ENCODE measurements around the gene SRSF3. TPM values are rescaled to one million over a fixed set of nuclear protein-coding genes. Genes with fewer than 3 reads are reported as not detected.

SRSF3 gene
- total RNA-seq: 119 TPM
- long read RNA-seq, full-length matches to known transcripts: 41 of 42 reads
- long read RNA-seq, partial matches to known transcripts: 0 of 42 reads
- long read RNA-seq, other reads (novel, unspliced or antisense): 1 of 42 reads

DNA sequence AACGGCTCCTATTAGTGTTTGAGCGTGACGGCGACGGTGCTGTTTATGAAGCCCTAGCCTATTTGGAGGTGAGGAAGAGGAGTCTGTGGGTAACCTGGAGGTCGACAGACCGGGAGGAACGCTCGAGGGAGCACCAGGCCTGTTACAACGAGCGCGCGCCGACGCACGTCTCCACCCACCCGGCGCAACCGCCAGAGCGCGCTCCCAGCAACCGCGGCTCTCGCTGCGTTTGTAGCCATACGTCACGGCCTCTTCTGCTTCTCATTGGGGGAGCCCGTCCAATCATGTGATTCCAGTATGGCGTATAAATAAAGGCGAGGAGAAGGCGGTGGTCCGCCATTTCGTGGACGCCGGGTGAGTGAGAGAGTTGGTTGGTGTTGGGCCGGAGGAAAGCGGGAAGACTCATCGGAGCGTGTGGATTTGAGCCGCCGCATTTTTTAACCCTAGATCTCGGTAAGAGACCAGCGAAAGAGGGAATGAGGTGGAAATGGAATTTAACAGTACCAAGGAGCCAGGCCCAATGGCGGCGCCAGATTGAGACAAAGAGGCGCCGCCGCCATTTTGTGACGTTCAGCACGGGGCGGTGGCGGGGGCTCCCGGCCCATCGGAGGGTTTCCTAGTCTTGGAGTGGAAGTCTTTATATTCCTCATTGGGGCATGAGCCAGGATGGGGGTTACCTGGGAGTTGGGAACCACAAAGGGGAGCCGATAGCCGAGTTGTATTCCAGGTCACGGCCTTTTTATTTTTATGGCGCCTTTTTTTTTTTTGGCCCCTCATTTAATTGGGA, at the start of gene SRSF3:
Gene SRSF3 (plus strand): TSS at position 334 of the 787 bp plus-strand sequence. CDS start 2,401 bp downstream, outside the sequence.
- ATAC-seq: peak; percentile 98
- intact Hi-C loops (cut with DNase I): loop anchor here (1.0 to 5.0 kb wide), 3 partner anchors 47 to 171 kb away; partner anchors contain the start of genes KCTD20, PXT1 and STK38
- DNase-seq (ENCODE audit: missing footprints): peak; percentile 97

DNA sequence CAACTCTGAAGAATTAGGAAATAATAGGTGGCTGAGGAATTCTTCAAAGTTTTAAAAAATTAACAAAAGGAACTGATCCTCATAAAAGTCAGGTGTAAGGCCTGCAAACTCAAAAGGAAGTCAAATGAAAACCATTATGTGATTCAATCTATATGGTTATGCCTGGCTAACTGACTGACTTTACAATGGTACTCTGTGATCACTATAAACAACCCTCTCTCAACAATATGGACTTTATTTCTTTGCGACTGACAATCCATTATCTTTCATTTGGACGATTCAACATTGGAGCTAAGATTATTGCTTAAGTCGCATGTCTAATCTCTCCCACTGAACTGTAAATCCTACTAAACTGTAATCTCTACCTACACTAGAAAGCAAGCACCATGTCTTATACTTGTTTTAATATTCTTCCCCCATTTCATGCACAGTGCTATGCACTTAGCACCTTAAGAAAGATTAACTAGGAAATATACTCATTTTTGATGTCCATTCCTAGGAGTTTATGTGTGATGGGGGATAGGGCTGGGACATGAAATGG, 48.3 kb upstream of the SRSF3 start:
- ATAC-seq (no peak), DNase-seq (ENCODE audit: missing footprints) (no peak)
- intact Hi-C loops (cut with DNase I): loop anchor here (2.0 to 5.0 kb wide), 3 partner anchors 101 to 136 kb away; no protein-coding TSS in a partner anchor

GRCh38 chr6:36546308-36546919, 47.7 kb upstream of the SRSF3 start:
- peak; percentile 14 for ATAC-seq
- intact Hi-C loops (cut with DNase I): loop anchor here (2.0 to 5.0 kb wide), 3 partner anchors 102 to 136 kb away; no protein-coding TSS in a partner anchor
- no peak for DNase-seq (ENCODE audit: missing footprints)

DNA sequence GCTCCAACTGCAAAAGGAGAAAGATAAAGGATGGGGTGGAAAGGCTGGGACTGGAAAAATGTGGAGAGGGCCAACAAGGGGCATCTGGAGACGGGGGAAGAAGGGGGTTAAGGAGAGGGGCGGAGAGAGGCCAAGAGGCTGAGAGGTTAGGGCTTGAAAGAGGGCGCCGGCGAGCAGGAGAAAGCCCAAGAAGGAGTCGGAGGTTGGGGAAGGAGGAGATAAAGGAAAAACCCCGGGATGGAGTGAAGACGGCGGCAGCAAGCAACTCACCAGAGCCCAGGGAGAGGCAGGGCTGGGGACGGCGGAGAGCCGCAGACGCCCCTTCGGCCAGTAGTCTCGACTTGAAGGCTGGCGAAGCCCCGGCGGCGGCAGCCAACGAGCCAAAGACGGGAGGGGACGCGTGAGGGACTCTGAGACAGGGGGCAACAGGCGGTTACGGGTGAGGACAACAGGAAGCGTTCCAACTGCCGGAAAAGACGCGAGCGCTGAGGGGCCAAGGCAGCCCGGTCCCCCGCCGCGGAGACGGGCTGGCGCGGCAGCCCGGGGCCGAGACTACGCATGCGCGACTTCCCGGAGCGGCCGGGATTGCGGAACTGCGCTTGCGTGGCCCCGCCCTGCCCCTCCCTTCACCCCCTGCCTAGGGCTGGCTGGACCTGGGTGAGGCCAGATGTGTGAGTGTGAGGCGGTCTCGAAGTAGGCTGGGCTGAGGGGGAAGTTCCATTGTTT, 47.1 kb upstream of the SRSF3 start, which contains the start of gene STK38:
Gene STK38 (minus strand): TSS at position 560 of the 726 bp plus-strand sequence. CDS start 7,277 bp downstream, outside the sequence.
- DNase-seq (ENCODE audit: missing footprints): peak; percentile 94
- intact Hi-C loops (cut with DNase I): loop anchor here (1.0 to 5.0 kb wide), 4 partner anchors 47 to 135 kb away; partner anchors contain the start of gene SRSF3
- ATAC-seq: peak; percentile 98

GRCh38 chr6:36547646-36548400, 46.3 kb upstream of the SRSF3 start:
- ATAC-seq (no peak), DNase-seq (ENCODE audit: missing footprints) (no peak)
- intact Hi-C loops (cut with DNase I): loop anchor here (1.0 to 5.0 kb wide), 4 partner anchors 46 to 134 kb away; partner anchors contain the start of gene SRSF3

- intact Hi-C loops (cut with DNase I): loop anchor here (5.0 kb wide), 2 partner anchors 126 to 134 kb away; no protein-coding TSS in a partner anchor
- no peak for DNase-seq (ENCODE audit: missing footprints)
- ATAC-seq: no peak
Observed at GRCh38 chr6:36548401-36548743, 45.8 kb upstream of the SRSF3 start.

GRCh38 chr6:36550473-36551000, 43.6 kb upstream of the SRSF3 start:
- no peak for ATAC-seq
- intact Hi-C loops (cut with DNase I): no loop called here
- no peak for DNase-seq (ENCODE audit: missing footprints)

DNA sequence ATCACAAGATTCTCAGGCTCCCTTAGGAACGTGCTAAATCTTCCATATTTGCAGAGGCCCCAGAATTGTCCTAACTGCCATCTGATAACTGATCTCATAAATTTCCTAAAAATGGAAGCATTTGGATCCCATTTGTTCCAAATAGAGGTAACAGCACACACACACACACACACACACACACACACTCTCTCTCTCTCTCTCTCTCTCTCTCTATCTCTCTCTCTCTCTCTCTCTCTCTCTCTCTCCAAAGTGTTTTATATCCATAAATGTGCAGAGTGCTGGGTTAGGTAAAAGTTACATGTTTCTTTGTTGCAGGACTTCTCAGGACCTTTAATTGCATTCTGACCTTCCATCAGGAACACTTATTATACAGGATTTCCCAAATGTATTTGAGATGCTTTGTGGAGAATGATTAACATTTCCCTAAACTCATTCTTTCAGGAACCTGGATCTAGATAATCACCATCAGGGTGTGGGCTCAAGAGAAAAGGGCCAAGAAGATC, 38.4 kb upstream of the SRSF3 start:
- no peak for DNase-seq (ENCODE audit: missing footprints)
- no peak for ATAC-seq
- intact Hi-C loops (cut with DNase I): no loop called here

DNA sequence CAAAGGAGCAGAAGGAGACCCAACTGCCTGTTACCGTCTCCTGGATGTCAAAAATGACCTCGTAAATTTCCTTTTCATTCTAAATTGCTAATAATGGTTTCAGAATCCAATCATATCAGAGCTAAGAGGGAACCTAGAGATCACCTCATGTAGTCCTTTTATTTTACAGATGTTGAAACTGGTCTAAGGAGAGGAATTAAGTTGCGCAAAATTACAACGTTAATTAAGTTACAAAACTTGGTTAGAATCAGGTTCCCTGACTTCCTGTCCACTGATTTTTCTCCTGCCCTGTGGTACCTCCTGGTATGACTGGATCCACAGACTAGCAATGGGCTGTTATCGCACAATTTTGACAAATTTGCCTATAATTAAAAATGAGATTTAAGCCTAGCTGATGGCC, 37.9 kb upstream of the SRSF3 start:
- ATAC-seq (no peak), DNase-seq (ENCODE audit: missing footprints) (no peak)
- intact Hi-C loops (cut with DNase I): no loop called here

DNA sequence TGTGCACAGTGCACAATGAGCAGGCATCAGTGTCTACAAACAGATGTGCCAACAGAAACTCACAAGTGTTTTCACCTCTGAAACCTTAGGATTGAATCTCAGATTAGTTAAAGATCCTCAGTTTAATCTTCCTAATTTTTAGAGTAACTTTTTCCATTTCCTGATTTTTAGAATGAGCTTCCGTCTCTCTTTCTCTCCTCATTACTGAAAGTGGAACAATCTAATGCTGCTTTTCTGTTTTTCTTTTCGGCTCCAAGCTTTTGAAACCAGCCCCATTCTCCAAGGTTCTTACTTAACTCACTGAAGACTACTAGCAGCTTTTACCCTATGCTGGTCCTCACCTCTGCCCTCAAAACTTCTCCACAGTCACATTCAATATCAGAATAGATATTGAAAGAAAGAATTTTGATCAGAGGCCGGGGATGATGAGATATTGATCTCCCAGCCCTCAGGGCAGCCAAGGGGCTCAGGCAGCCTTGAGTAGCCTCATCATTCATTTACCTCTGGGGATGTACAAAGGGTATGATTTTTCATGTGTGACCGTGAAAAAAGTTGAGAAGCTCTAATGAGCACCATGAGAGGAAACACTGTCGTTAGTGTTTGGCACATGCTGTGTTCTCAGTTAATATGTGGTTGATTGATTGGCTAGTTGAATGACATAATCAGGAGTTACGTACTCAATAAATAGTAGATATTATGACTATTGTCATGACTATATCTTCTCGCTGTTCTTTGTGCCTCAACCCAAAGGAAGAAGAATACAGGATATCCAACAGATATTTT, 35.0 kb upstream of the SRSF3 start:
- no peak for ATAC-seq
- intact Hi-C loops (cut with DNase I): no loop called here
- no peak for DNase-seq (ENCODE audit: missing footprints)

- intact Hi-C loops (cut with DNase I): no loop called here
- no peak for DNase-seq (ENCODE audit: missing footprints)
- ATAC-seq: no peak
Observed at GRCh38 chr6:36560822-36561221, 33.3 kb upstream of the SRSF3 start.

- DNase-seq (ENCODE audit: missing footprints): no peak
- intact Hi-C loops (cut with DNase I): no loop called here
- no peak for ATAC-seq
Observed at GRCh38 chr6:36563237-36563927, 30.8 kb upstream of the SRSF3 start.

- DNase-seq (ENCODE audit: missing footprints): no peak
Observed at GRCh38 chr6:36563928-36564284, 30.3 kb upstream of the SRSF3 start.

GRCh38 chr6:36566418-36566905, 27.7 kb upstream of the SRSF3 start:
- DNase-seq (ENCODE audit: missing footprints): no peak
- ATAC-seq: no peak
- intact Hi-C loops (cut with DNase I): no loop called here

More at GRCh38 chr6:36563928-36564284, 30.3 kb upstream of the SRSF3 start:
- no peak for ATAC-seq
- intact Hi-C loops (cut with DNase I): no loop called here

DNA sequence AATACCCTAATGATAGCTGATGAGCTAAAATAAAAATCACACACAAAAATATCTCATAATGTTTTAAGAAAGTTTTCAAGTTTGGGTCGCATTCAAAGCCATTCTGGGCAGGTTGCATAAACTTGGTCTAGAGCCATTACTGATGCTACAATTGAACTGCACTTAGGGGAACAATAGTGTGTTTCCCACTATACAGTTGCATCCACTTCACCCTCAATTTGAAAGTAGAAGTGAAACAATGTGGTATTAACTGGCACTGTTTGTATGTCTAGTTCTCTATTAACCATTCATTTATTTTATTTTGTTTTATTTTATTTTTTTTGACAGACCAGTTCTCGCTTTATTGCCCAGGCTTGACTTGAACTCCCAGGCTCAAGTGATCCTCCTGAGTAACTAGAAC, 23.9 kb upstream of the SRSF3 start:
- no peak for ATAC-seq
- intact Hi-C loops (cut with DNase I): no loop called here
- no peak for DNase-seq (ENCODE audit: missing footprints)

Data from Right ventricle myocardium inferior (tissue), 1 donor.